Smooth muscle cell (in vitro differentiated cells): ENCODE results near the gene WSCD2. TPM values are rescaled to one million over a fixed set of nuclear protein-coding genes. Genes with fewer than 3 reads are reported as not detected.

Experiments used
- DNase-seq: peaks from one replicate; lab custom pipeline; 2025; ENCODE audit not compliant: unreplicated experiment; lab: John Stamatoyannopoulos, UW
- H2AFZ ChIP-seq: fragments of 200-600 bp; sonication (generic); 2 replicates; pipeline ENCODE4 v1.6.0; 2016; ENCODE audit warnings: antibody characterized with exemption, low read depth, mild to moderate bottlenecking
- H3F3A ChIP-seq: fragments of 200-600 bp; sonication (generic); 2 replicates; pipeline ENCODE4 v1.6.0; 2017; ENCODE audit warnings: antibody characterized with exemption, low read depth
- H3K27ac ChIP-seq: fragments of 200-600 bp; sonication (generic); 2 replicates; pipeline ENCODE4 v1.5.1; 2016; ENCODE audit warnings: low read depth, mild to moderate bottlenecking
- H3K27me3 ChIP-seq: fragments of 200-600 bp; sonication (generic); 2 replicates; pipeline ENCODE4 v1.6.1; 2016; ENCODE audit warnings: low read depth, mild to moderate bottlenecking
- H3K36me3 ChIP-seq: fragments of 200-600 bp; sonication (generic); 2 replicates; pipeline ENCODE4 v1.5.1; 2016; ENCODE audit warnings: low read depth
- H3K4me1 ChIP-seq: fragments of 200-600 bp; sonication (generic); 2 replicates; pipeline ENCODE4 v1.5.1; 2016; ENCODE audit warnings: low read depth
- H3K4me2 ChIP-seq: fragments of 200-600 bp; sonication (generic); 2 replicates; pipeline ENCODE4 v1.6.0; 2016; ENCODE audit warnings: mild to moderate bottlenecking
- H3K4me3 ChIP-seq: fragments of 200-600 bp; sonication (generic); 2 replicates; pipeline ENCODE4 v1.5.1; 2016; ENCODE audit warnings: mild to moderate bottlenecking
- H3K79me2 ChIP-seq: fragments of 200-600 bp; sonication (generic); 2 replicates; pipeline ENCODE4 v1.6.0; 2016; ENCODE audit warnings: low read depth, mild to moderate bottlenecking
- H3K9ac ChIP-seq: fragments of 200-600 bp; sonication (generic); 2 replicates; pipeline ENCODE4 v1.6.0; 2016; ENCODE audit warnings: low read depth
- H3K9me3 ChIP-seq: fragments of 200-600 bp; sonication (generic); replicated peaks from 2 replicates; pipeline ENCODE4 v1.5.1; 2016; ENCODE audit warnings: low read depth
- H4K20me1 ChIP-seq: fragments of 200-600 bp; sonication (generic); 2 replicates; pipeline ENCODE4 v1.6.0; 2016; ENCODE audit warnings: low read depth
- CTCF ChIP-seq: fragments of 200-600 bp; sonication (generic); IDR thresholded peaks from 2 replicates; pipeline ENCODE4 v1.5.1; 2017; ENCODE audit warnings: borderline replicate concordance, mild to moderate bottlenecking, antibody characterized with exemption; ENCODE audit not compliant: insufficient read depth, poor library complexity, severe bottlenecking
- WGBS: methylation state at CpG from one replicate; pipeline ENCODE4 v1.1.7; 2016; ENCODE audit warnings: low lambda C conversion rate; 5-methylcytosine and 5-hydroxymethylcytosine counted together
- polyA plus RNA-seq: library from polyadenylated mRNA; unstranded; fragments of >200 nt; fragmentation: Nextera tagmentation; extraction: Ambion mirVana; gene quantifications from 2 replicates; pipeline ENCODE4 v1.2.1, GENCODE V29; 2016
- total RNA-seq: library from RNA; depleted of rRNA; stranded (reverse); fragments of >200 nt; gene quantifications from 2 replicates; pipeline ENCODE4 v1.2.3, GENCODE V29; 2014

The WSCD2 gene
- total and polyA plus RNA-seq, 2 experiments from 2014 or later: 0.13 TPM

GRCh38 chr12:108167974-108168373 is 38.9 kb downstream of the WSCD2 start:
- Histone ChIP-seq H3K27ac (no peak overlapping the region), H3K79me2 (no peaks in the 10 kb centered on the region), H3K9ac (no peak overlapping the region), H2AFZ (no peak overlapping the region), H3K27me3 (peaks cover 18% of the 10 kb centered on the region), H3K36me3 (no peaks in the 10 kb centered on the region), H3F3A (no peaks in the 10 kb centered on the region), H4K20me1 (no peaks in the 10 kb centered on the region), H3K9me3 (no peaks in the 10 kb centered on the region), H3K4me3 (no peak overlapping the region), H3K4me1 (peaks cover 3% of the 10 kb centered on the region), H3K4me2 (no peak overlapping the region)
- no peak for TF ChIP-seq CTCF
- DNase-seq: no peak
- 73% methylated on average over 3 of the region's 3 CpGs for WGBS

- Histone ChIP-seq H3K4me3 (no peak overlapping the region), H3K79me2 (no peaks in the 10 kb centered on the region), H3K27me3 (peaks cover 18% of the 10 kb centered on the region), H3F3A (no peaks in the 10 kb centered on the region), H3K9ac (no peak overlapping the region), H3K9me3 (no peaks in the 10 kb centered on the region), H2AFZ (no peak overlapping the region), H4K20me1 (no peaks in the 10 kb centered on the region), H3K27ac (no peak overlapping the region), H3K4me2 (no peak overlapping the region), H3K4me1 (peaks cover 5% of the 10 kb centered on the region), H3K36me3 (no peaks in the 10 kb centered on the region)
- WGBS: 74% methylated on average over 2 of the region's 2 CpGs
- no peak for DNase-seq
- no peak for TF ChIP-seq CTCF
Observed at GRCh38 chr12:108169708-108170107, 40.6 kb downstream of the WSCD2 start.

GRCh38 chr12:108170164-108170563 is 41.1 kb downstream of the WSCD2 start:
- Histone ChIP-seq H3K4me2 (no peak overlapping the region), H3K9me3 (no peaks in the 10 kb centered on the region), H3K79me2 (no peaks in the 10 kb centered on the region), H3K4me1 (peaks cover 5% of the 10 kb centered on the region), H4K20me1 (no peaks in the 10 kb centered on the region), H3K27me3 (peaks cover 18% of the 10 kb centered on the region), H2AFZ (no peak overlapping the region), H3K9ac (no peak overlapping the region), H3K36me3 (no peaks in the 10 kb centered on the region), H3F3A (no peaks in the 10 kb centered on the region), H3K27ac (no peak overlapping the region), H3K4me3 (no peak overlapping the region)
- DNase-seq: no peak
- WGBS: 87% methylated on average over 2 of the region's 2 CpGs
- no peak for TF ChIP-seq CTCF

DNA sequence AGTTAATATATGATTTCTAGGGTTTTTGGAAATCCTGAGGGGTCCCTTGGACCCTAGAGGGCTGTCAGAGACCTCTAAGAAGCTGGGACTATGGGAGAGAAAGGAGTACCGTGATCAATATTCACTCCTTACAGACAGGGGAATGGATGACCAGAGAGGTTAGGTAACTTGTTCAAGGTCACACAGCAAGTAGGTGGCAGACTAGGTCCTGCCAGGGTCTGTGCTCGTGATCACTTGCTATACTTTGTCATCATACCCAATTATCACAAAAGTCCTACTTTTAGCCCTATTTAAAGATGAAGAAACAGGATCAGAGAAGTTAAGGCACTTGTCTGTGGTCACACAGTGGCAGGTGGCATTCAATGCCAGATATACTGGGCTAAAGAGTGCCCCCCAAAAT is 42.9 kb downstream of the WSCD2 start:
- H3K27me3 ChIP-seq: peaks cover 13% of the 10 kb centered on the region
- no peaks in the 10 kb centered on the region for H3K79me2 ChIP-seq
- no peak for DNase-seq
- 81% methylated on average over 2 of the region's 2 CpGs for WGBS
- no peak overlapping the region for H3K4me2 ChIP-seq
- no peak overlapping the region for H3K9ac ChIP-seq
- no peaks in the 10 kb centered on the region for H3K9me3 ChIP-seq
- no peaks in the 10 kb centered on the region for H3K36me3 ChIP-seq
- H2AFZ ChIP-seq: no peak overlapping the region
- peaks cover 5% of the 10 kb centered on the region for H3K4me1 ChIP-seq
- H3K27ac ChIP-seq: no peak overlapping the region
- H3K4me3 ChIP-seq: no peak overlapping the region
- TF ChIP-seq CTCF: no peak
- no peaks in the 10 kb centered on the region for H3F3A ChIP-seq
- no peaks in the 10 kb centered on the region for H4K20me1 ChIP-seq
